Measurements from ENCODE around the gene SCN5A. TPM values are rescaled to one million over a fixed set of nuclear protein-coding genes. Genes with fewer than 3 reads are reported as not detected.

The SCN5A gene
- polyA plus RNA-seq, 1 donor from 2014 or later = not detected

GRCh38 chr3:38643090-38643489 is 6.4 kb downstream of the SCN5A start:
- H3K9me3 Mint-ChIP-seq = peaks cover 0 to 2% (median 0%) of the 10 kb centered on the region in 3 donors
- peaks cover 0 to 1% (median 0%) of the 10 kb centered on the region in 3 donors for H3K4me1 Mint-ChIP-seq
- no peak overlapping the region for H3K4me3 Mint-ChIP-seq
- no peaks in the 10 kb centered on the region for H3K36me3 Mint-ChIP-seq
- H3K27ac Mint-ChIP-seq = no peak overlapping the region
- peaks cover 7% of the 10 kb centered on the region for H3K27me3 Mint-ChIP-seq

GRCh38 chr3:38641461-38642110 is 7.9 kb downstream of the SCN5A start:
- H3K9me3 Mint-ChIP-seq = peaks cover 0 to 2% (median 0%) of the 10 kb centered on the region in 3 donors
- H3K27ac Mint-ChIP-seq = no peak overlapping the region
- no peak overlapping the region for H3K4me3 Mint-ChIP-seq
- no peaks in the 10 kb centered on the region for H3K36me3 Mint-ChIP-seq
- peaks cover 12% of the 10 kb centered on the region for H3K27me3 Mint-ChIP-seq
- H3K4me1 Mint-ChIP-seq = no peaks in the 10 kb centered on the region

GRCh38 chr3:38640661-38641452 is 8.6 kb downstream of the SCN5A start:
- Mint-ChIP-seq H3K4me1 (peaks cover 0 to under 1% (median 0%) of the 10 kb centered on the region in 3 donors), H3K27ac (no peak overlapping the region), H3K4me3 (no peak overlapping the region), H3K36me3 (no peaks in the 10 kb centered on the region), H3K9me3 (peaks cover 0 to 2% (median 0%) of the 10 kb centered on the region in 3 donors), H3K27me3 (peaks cover 12% of the 10 kb centered on the region)

- no peak overlapping the region for H3K27ac Mint-ChIP-seq
- no peak overlapping the region for H3K4me3 Mint-ChIP-seq
- H3K27me3 Mint-ChIP-seq = peaks cover 11% of the 10 kb centered on the region
Measured at GRCh38 chr3:38638354-38638753, 11.1 kb downstream of the SCN5A start.

GRCh38 chr3:38637906-38638305 is 11.6 kb downstream of the SCN5A start:
- Mint-ChIP-seq H3K27ac (no peak overlapping the region), H3K4me1 (peaks cover 0 to 3% (median 0%) of the 10 kb centered on the region in 3 donors), H3K4me3 (no peak overlapping the region), H3K36me3 (no peaks in the 10 kb centered on the region), H3K27me3 (peaks cover 10% of the 10 kb centered on the region), H3K9me3 (no peaks in the 10 kb centered on the region)

More at GRCh38 chr3:38638354-38638753, 11.1 kb downstream of the SCN5A start:
- peaks cover 0 to 3% (median 0%) of the 10 kb centered on the region in 3 donors for H3K4me1 Mint-ChIP-seq
- H3K9me3 Mint-ChIP-seq = no peaks in the 10 kb centered on the region
- H3K36me3 Mint-ChIP-seq = no peaks in the 10 kb centered on the region

GRCh38 chr3:38636881-38637280 is 12.6 kb downstream of the SCN5A start:
- no peaks in the 10 kb centered on the region for H3K9me3 Mint-ChIP-seq
- H3K4me1 Mint-ChIP-seq = peaks cover 0 to 3% (median 0%) of the 10 kb centered on the region in 3 donors
- H3K27me3 Mint-ChIP-seq = peaks cover 5% of the 10 kb centered on the region
- no peak overlapping the region for H3K27ac Mint-ChIP-seq
- H3K4me3 Mint-ChIP-seq = no peak overlapping the region
- no peaks in the 10 kb centered on the region for H3K36me3 Mint-ChIP-seq

- Mint-ChIP-seq H3K9me3 (no peaks in the 10 kb centered on the region), H3K4me3 (no peak overlapping the region), H3K27me3 (peaks cover 5% of the 10 kb centered on the region), H3K4me1 (peaks cover 0 to 3% (median 0%) of the 10 kb centered on the region in 3 donors), H3K27ac (no peak overlapping the region), H3K36me3 (no peaks in the 10 kb centered on the region)
Measured at GRCh38 chr3:38636464-38636863, 13.0 kb downstream of the SCN5A start.

GRCh38 chr3:38634111-38634510 is 15.4 kb downstream of the SCN5A start:
- H3K4me1 Mint-ChIP-seq = peaks cover 0 to 6% (median 0%) of the 10 kb centered on the region in 3 donors
- H3K4me3 Mint-ChIP-seq = no peak overlapping the region
- no peaks in the 10 kb centered on the region for H3K9me3 Mint-ChIP-seq
- H3K27me3 Mint-ChIP-seq = peaks cover 5% of the 10 kb centered on the region
- H3K27ac Mint-ChIP-seq = no peak overlapping the region
- no peaks in the 10 kb centered on the region for H3K36me3 Mint-ChIP-seq

GRCh38 chr3:38632989-38633388 is 16.5 kb downstream of the SCN5A start:
- Mint-ChIP-seq H3K4me1 (peaks cover 0 to 6% (median 0%) of the 10 kb centered on the region in 3 donors), H3K9me3 (no peaks in the 10 kb centered on the region), H3K4me3 (no peak overlapping the region), H3K27me3 (peaks cover 5% of the 10 kb centered on the region), H3K36me3 (no peaks in the 10 kb centered on the region), H3K27ac (no peak overlapping the region)

GRCh38 chr3:38630606-38631005 is 18.9 kb downstream of the SCN5A start:
- Mint-ChIP-seq H3K36me3 (no peaks in the 10 kb centered on the region), H3K27me3 (no peaks in the 10 kb centered on the region), H3K9me3 (no peaks in the 10 kb centered on the region), H3K4me3 (no peak overlapping the region), H3K4me1 (peaks cover 0 to 3% (median 0%) of the 10 kb centered on the region in 3 donors), H3K27ac (no peak overlapping the region)

GRCh38 chr3:38630070-38630469 is 19.4 kb downstream of the SCN5A start:
- Mint-ChIP-seq H3K4me3 (no peak overlapping the region), H3K9me3 (no peaks in the 10 kb centered on the region)

GRCh38 chr3:38628835-38629234 is 20.7 kb downstream of the SCN5A start:
- H3K27ac Mint-ChIP-seq = no peak overlapping the region
- no peaks in the 10 kb centered on the region for H3K27me3 Mint-ChIP-seq
- H3K36me3 Mint-ChIP-seq = no peaks in the 10 kb centered on the region
- no peak overlapping the region for H3K4me3 Mint-ChIP-seq
- H3K9me3 Mint-ChIP-seq = no peaks in the 10 kb centered on the region
- peaks cover 0 to 3% (median 0%) of the 10 kb centered on the region in 3 donors for H3K4me1 Mint-ChIP-seq

More at GRCh38 chr3:38630070-38630469, 19.4 kb downstream of the SCN5A start:
- H3K4me1 Mint-ChIP-seq = peaks cover 0 to 3% (median 0%) of the 10 kb centered on the region in 3 donors
- H3K36me3 Mint-ChIP-seq = no peaks in the 10 kb centered on the region
- no peak overlapping the region for H3K27ac Mint-ChIP-seq
- H3K27me3 Mint-ChIP-seq = no peaks in the 10 kb centered on the region

GRCh38 chr3:38627956-38628355 is 21.5 kb downstream of the SCN5A start:
- no peak overlapping the region for H3K27ac Mint-ChIP-seq
- H3K36me3 Mint-ChIP-seq = no peaks in the 10 kb centered on the region
- H3K9me3 Mint-ChIP-seq = no peaks in the 10 kb centered on the region
- H3K4me3 Mint-ChIP-seq = no peak overlapping the region
- peaks cover 0 to 3% (median 0%) of the 10 kb centered on the region in 3 donors for H3K4me1 Mint-ChIP-seq
- H3K27me3 Mint-ChIP-seq = no peaks in the 10 kb centered on the region

- no peaks in the 10 kb centered on the region for H3K9me3 Mint-ChIP-seq
- no peaks in the 10 kb centered on the region for H3K27me3 Mint-ChIP-seq
- H3K27ac Mint-ChIP-seq = no peak overlapping the region
- H3K4me1 Mint-ChIP-seq = peaks cover 0 to 3% (median 0%) of the 10 kb centered on the region in 3 donors
- no peak overlapping the region for H3K4me3 Mint-ChIP-seq
- H3K36me3 Mint-ChIP-seq = no peaks in the 10 kb centered on the region
Measured at GRCh38 chr3:38626171-38626570, 23.3 kb downstream of the SCN5A start.

GRCh38 chr3:38623539-38623938 is 25.9 kb downstream of the SCN5A start:
- Mint-ChIP-seq H3K27ac (no peak overlapping the region), H3K27me3 (no peaks in the 10 kb centered on the region), H3K9me3 (no peaks in the 10 kb centered on the region), H3K4me1 (no peaks in the 10 kb centered on the region), H3K36me3 (no peaks in the 10 kb centered on the region), H3K4me3 (no peak overlapping the region)
